ENCODE measurements around the gene CMIP.

CMIP gene

DNA sequence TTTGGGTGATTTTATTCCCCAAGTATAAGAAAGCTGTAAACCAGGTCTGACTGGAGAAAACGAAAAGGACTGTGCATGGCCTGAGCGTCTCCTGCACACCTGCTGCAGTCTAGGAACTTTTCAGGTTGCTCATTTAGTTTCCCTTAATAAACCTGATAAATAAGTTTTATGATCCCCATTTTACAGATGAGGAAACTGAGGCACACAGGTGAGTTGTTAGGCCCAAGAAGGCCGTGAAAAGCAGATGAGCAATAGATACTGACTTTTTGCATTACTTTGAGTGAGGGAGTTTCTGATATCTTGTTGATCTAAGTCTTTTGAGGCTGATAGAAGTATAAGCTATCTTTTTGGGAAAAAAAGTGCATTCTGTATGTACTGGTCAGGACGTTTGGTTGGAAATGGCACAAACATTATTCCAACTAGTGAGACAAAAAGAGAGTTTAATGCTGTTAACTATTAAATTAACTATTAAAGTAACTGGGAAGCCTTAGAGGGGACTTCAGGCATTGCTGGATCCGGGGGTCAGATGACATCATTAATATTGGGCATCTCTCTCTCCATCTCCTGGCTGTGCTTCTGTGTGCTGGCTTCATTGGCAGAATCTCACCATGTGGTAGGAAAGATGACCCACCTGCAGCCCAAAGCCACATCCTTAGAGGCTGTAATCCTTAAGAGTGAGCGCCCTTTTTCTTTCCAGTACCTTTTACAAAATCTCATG lies 163.4 kb downstream of the CMIP start:
- no peak for DNase-seq (ENCODE audit: low read depth)

DNA sequence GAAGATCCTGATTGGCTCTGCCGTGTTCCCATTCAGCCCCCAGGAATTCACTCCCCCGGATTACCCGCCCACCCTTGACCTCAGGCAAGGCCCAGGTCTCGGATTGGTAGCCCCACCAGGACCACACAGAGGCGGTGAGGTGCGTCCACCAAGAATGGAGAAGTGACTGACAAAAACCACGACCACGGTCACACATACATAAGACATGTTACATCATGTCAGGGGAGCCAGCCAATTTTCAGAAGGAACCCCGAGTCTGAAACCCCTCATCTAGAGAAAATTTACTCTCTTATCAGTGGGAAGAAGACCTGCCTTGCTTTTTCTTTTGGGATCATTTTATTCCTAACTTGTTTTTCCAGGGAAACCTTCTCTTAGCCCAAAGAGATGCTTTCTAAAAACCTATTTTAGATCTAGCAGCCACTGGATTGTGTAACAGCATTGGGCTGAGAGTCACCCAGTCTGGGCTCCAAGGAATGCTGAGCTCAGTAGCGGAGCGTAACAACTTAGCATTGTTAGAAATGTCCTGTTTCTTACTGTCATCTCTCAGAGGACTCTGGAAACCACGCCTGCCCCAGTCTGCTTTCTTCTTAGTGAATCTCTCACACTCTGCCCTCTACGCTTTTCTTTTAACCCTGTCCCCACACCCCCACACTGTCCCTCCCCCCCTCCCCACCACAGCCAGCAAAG lies 164.1 kb downstream of the CMIP start:
- DNase-seq (ENCODE audit: low read depth), result no peak

DNA sequence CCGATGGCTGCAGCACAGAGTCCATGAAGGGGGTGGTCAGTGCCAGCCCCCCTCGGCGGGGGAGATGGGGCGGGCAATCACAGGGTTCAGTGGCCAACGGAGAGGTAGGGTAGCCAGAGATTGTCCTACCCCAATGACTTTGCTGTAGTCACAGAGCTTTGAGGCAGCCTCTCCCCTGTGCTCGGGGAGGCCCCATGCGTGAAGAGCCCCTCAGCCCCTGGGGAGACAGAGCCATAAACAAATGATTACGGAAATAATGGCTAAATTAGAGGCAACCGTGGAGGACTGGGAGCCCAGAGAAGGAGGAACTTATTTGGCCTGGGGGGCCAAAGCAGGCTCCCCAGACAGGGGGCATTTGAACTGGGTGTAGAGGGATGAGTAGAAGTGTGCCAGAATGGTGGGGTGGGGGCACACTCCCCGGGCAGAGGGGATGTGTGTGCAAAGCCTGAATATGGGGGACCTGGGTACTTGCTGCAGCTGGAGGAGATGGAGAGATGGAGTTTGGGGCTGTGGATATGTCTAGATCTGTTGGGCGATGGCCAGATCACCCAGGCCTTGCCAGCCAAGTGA lies 164.8 kb downstream of the CMIP start:
- DNase-seq (ENCODE audit: low read depth), result no peak

DNA sequence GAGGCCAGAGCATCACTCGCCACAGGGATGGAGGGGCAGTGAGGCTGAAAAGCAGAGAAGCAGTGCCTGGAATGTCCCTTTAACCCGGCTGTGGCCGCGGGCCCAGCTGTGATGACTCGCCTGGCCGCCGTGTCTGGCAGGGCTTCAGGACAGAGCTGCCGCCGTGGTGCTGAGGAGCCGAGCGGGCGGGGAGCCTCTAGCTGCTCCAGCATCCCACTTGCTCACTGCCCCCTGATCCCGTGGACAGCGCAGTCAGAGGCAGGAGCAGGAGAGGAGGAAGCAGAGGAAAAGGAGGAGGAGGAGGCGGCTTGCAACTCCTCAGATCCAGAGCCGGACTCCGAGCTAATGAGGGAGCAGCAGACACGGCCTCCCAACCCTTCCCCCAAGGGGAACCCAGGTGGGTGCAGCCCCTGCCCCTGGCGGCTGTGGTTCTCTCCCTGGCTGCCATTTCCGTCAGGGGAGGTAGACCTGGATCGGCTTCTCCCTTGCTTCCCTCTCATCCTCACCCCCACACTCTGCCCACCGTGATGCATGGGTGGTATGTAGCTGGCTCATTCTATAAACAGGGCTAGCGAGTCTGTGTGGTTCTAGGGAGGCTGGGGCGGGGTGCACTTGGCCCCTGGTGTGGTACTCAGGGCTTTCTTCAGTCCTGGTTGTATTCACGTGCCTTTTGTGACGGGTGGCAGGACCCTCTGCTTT lies 165.7 kb downstream of the CMIP start:
- no peak for DNase-seq (ENCODE audit: low read depth)

DNA sequence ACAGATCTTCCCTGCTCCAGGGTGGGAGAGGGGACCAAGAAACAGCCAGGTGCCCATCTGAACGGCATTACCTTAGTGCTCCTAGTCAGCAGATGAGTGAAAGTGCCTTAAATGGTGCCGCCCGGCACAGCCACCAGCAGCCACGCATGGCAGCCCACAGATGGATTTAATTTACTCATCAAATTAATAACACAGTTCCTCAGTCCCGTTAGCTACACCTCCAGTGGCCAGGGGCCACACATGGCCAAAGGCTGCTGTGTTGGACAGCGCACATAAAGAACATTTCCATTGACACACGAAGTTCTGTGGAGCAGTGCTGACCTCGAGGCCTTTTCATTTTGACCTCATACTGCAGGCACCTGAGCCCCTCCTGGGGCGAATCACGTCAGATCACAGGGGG lies 166.3 kb downstream of the CMIP start:
- DNase-seq (ENCODE audit: low read depth), result no peak

DNA sequence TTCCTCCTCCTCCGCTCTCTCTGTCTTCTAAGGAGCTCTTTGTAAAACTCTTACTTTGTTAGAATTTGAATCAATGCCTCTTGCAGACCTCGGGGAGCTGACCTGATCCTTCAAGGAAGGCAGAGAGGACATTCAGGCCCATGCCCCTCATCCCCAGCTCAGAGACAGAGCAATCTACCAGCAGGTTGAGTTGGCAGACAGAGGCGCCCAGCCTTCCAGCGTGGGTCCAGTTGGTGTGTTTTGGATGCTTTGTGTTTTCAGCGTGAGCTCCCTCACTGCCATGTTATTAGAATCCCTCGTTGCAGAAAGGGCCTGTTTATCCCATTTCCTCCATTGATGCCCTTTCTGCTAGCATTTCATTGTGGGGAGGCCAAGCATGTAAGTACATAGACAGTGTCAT lies 167.1 kb downstream of the CMIP start:
- no peak for DNase-seq (ENCODE audit: low read depth)

DNA sequence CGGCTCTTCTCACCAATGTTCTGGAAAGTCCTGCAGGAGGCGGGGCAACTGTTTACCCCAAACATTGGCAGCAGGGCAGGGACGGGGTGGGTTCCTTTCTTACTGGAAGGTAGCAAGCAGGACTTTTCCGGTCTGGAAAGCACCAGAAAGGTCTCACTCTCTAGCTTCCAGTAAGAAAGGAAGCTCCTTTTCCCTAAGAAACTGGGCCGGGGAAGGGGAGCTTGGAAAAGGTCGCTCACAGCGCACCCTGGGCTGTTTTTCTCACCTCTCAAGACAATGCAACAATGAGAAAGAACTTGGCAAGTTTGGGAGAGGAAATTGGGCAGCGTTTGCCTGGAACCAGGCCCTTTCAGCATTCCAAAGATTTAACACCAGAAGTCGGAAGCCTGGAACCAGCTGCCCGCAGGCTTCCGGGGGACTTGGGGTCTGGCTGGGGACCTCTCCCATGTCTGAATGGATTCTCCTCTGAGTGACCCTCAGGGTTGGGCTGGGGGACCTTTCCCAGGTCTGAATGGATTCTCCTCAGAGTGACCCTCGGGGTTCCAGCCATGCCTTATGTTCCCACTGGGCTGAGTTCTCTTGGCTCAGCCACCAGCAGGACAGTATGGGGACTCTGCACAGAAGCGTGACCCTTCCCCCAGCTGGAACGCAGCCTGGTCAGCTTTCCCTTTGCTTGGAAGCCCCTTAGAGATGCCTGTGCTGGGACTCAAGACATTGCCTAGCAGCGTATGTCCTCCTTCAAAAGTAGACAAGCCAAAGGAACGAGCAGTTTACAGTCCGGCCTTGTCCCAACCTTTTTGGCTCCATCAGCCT lies 167.9 kb downstream of the CMIP start:
- DNase-seq (ENCODE audit: low read depth), result no peak

DNA sequence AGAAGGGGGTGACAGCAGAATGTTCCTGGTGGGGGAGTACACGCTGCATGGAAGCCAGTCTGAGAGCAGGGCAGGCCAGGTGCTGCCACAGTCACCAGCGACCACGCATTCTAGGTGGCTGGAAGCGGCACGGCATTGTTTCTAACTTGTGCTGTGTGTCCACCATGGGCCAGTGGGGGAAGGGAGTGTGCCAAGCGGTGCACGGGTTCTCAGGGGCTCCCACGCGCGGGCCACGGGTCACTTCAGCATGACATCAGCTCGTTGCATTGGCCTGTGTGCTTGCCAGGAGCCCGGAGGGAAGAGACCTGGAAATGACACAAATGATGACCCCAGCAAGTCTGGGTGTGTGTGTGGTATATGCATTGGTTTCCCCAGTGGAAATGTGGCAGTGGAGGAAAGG lies 169.6 kb downstream of the CMIP start:
- DNase-seq (ENCODE audit: low read depth), result no peak

DNA sequence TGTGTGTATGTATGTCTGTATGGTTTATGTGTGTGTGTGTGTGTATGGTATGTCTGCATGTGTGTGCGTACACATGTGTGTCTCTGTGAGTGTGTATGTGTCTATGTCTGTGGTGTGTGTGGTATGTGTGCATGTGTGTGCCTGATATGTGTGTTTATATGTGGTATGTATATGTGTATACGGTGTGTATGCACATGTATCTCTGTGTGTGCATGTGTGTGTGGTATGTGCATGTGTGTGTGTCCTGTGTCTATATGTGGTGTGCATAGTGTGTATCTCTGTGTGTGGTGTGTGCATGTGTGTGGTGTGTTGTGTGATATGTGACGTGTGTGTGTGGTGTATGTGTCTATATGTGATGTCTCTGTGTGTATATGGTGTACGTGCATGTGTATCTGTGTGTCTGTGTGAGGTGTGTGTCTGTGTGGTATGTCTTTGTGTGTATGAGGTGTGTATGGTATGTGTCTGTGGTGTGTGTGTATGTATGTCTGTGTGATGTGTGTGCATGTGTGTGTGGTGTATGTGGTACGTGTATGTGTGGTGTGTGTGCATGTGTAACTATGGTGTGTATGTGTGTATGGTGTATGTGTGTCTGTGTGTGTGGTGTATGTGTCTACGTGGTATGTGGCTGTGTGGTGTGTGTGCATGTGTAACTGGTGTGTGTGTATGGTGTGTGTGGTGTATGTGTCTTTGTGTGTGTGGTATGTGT lies 170.2 kb downstream of the CMIP start:
- DNase-seq (ENCODE audit: low read depth), result no peak

DNA sequence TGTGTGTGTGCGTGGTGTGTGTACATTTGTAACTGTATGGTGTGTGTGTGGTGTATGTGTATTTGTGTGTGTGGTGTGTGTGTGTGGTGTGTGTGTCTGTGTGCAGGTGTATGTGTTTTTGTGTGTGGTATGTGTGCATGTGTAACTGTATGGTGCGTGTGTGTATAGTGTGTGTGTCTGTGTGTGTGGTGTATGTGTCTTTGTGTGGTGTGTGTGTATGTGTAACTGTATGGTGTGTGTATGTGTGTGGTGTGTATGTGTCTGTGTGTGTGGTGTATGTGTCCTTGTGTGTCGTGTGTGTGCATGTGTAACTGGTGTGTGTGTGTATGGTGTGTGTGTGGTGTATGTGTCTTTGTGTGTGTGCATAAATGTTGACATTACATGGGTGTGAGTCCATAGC lies 170.8 kb downstream of the CMIP start:
- DNase-seq (ENCODE audit: low read depth), result no peak

DNA sequence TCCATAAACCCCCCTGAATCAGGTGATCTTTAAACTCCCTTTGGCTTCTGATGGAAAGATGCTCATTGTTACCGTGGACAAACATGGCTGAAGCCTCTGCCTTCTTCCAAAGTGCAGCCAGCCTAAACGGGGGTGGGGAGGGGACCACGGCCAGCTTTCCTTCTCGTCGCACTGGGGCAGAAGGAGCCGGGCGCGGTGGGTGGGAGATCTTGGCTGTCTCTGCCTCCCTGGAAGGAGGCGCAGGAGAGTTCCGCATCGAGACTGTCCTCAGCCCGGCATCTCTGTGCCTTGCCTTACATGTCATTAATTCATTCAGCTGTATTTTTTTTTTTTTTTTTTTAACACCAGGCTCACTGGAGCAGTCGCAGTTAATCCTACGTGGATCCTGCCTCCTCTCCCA lies 171.2 kb downstream of the CMIP start:
- no peak for DNase-seq (ENCODE audit: low read depth)

DNA sequence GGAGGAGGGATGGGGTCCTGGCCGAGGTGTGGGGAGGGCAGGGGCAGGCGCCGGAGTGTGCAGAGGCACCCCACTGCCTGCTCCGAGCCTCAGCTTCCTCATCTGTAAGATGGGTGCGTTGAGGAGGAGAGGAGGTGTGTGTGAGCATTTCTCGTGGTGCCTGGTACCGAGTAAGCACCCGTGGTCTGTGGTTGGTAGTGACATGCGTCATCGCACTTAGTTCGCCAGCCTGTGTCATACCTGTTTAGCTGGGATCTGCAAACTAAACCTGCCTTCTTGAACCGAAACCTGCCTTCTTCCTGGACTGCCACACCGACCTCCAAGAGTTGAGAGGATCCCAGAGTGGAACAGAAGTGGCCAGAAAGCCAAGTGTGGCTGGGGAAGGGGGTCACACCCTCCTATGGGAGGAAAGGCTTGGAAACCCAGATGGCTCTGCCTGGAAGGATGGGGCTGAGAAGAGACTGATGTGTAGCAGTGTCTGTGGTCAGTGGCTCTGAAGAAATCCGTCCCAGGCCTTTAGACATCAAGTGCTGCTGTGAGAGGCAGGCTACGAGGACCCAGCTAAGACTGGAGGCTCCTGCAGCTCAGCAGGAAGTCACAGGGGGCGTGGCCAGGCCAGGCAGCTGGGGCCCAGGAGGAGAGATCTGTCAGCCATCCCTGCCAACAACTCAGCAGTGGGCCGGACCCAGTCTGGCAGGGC lies 171.9 kb downstream of the CMIP start:
- DNase-seq (ENCODE audit: low read depth), result peak; percentile 64

DNA sequence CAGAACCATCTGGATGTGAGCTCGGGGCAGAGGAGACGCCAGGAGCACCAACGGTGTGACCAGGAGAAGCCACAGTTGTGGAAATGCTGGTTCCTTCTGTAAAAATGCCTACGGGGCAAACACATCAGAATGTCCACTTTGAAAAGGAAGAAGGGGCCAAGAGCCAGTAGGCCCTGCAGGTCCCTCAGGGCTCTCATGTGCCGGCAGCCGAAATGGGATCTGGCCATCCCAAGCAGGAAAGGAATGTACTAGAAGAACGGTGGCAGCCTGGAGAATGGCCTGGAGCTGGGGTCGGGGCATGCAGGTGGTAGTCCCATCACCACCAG lies 172.4 kb downstream of the CMIP start:
- DNase-seq (ENCODE audit: low read depth), result no peak

DNA sequence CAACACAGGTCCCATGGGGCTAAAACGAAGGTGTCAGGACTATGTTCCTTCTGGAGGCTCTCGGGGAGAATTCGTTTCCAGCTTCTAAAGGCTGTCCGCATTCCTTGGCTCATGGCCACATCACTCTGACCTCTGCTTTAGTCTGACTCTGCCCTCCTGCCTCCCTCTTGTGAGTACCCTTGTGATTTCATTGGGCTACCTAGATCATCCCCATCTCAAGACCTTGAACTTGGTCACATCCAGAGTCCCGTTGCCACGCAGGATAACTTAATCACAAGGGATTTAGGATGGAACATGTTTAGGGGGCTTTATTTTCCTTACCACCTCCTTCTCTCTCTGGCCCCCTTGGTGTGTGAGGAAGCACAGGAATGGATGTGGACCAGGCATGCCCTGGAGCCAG lies 173.6 kb downstream of the CMIP start:
- DNase-seq (ENCODE audit: low read depth), result no peak

DNA sequence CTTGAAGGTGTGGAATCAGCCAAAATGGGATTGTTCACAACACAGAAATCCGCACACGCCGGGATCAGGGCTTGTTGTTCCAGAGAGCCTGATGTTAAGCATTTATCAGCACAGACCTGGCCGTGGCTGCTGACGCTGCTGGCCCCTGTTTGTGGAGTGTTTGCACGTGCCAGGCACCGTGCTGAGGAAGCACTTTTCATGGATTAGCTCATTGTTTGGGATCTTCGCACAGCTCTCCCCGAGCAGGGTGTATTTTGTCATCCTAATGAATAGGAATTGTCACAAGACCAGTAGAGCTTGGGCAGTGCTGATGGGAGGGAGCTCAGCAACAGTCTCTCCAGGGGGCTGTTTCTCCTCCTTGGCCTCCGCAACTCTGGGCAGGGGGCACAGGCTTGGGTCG lies 174.1 kb downstream of the CMIP start:
- DNase-seq (ENCODE audit: low read depth), result no peak

DNA sequence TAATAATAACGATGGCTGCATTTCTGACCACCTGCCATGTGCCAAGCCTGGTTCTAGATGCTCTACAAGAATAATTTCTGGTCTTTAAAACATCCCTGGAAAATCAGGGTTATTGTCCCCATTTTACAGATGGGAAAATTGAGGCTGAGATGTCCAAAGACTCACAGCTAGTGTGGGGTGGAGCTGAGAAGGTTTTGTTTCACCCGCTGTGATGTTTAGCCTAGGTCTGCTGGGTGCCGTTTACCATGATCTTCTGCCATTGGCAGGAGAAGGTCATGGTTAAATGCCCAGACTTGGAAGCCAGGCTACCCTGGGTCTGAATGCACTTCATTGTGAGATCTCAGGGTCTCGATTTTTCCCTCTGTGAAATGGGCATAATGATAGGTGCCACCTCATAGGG lies 175.4 kb downstream of the CMIP start:
- DNase-seq (ENCODE audit: low read depth), result no peak

DNA sequence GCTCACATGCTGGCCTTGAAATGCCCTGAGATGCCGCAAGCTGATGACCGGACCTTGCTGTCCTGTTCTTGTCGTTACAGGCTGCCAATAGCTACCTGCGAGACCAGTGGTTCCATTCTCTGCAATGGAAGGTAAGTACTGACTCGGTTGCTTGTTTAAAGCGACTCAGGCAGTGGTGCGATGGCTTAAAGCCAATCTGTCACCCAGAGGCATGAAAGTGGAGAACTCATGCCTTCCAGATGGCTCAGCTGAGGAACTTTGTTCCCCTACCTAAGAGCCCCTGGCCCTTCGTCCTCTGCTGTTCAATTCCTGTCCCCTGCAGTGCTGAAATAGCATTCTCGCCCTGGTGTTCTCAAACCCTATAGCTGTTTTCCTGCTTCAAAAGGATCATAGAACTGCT lies 176.2 kb downstream of the CMIP start:
- no peak for DNase-seq (ENCODE audit: low read depth)

DNA sequence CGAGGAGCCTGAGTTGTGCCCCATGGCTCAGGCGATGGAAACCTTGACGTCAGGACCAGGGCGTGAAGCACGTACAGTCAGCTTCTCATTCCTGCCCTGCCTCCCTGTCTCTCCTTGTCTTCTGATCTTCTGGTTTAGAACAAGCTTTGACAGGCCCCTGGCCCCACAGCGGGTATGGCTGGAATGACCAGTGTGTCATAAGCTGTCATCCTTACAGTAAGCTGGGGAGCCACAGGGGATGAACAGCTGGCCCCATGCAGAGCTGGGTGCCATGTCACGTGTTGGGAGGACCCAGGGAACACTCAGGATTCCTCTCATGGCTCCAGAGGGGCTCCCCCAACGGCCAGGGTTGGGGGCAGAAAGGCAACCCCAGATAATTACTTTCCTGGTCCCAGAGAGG lies 176.9 kb downstream of the CMIP start:
- DNase-seq (ENCODE audit: low read depth), result no peak

DNA sequence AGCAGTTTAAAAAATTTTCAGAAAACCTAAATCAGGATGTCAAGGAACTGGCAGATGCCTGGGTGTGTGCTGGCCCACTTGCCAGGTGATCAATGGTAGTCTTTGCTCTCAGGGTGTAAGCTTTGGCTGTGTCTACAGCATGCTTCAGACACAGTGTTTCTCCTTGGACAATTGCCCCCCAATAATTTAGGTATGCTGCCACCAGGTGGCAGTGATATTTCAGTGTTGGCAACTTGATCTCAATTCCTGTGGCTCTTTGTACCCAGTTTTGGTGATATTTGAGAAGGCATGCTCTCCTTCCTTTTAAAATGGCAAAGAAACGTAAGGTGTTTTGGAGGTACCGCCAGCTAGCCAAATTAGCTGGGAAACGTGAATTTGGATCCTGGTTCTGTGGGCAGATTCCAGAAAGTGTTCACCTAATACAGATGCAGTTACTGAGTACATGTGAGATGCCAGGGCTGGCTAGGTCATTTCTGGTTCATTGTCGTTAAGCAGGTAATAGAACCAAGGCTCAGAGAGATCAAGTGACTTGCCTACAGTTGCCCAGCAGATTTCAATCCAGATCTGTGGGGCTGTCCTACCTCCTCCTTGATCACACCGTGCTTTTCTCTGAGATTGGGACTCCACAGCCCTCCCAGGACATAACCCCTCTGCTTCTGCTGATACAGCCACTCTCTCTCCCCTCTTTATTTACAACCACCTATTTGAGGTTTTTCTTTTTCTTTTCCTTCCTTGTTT lies 178.9 kb downstream of the CMIP start:
- DNase-seq (ENCODE audit: low read depth), result peak; percentile 35

DNA sequence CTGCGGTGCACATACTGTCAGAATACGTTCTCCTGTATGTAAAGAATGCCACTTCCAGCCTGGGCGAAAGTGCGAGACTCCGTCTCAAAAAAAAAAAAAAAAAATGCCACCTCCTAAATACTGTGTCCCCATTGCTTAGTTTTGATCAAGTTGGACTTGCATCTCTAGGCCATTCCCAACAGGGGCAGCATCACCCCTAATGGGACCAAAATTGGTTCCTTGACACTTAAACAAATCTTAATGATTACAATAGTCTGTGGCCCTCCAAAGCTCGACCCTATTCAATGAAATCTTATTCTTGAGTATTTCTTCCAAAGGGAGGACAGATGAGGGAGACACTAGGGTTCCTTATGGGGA lies 179.8 kb downstream of the CMIP start:
- no peak for DNase-seq (ENCODE audit: low read depth)

Data from activated T-helper 1 cell treated with Interleukin-2 at 50 U/mL for 16 hours (primary cell).